Stimulated activated CD8-positive, alpha-beta memory T cell treated with anti-CD3 and anti-CD28 coated beads, Interleukin-7, amount 100 ng/mL, for 1 hour (primary cell): ENCODE results near the gene SHROOM3.

Source experiments
- DNase-seq, 2 donors: peaks; one replicate each; pipeline ENCODE4 v3.0.0-alpha.2; 2020; ENCODE audit warnings: low read depth in 2 of 2

Gene SHROOM3

GRCh38 chr4:76821641-76822040 lies 386.6 kb downstream of the SHROOM3 start:
- no peak for DNase-seq

- DNase-seq: no peak
These were observed 387.3 kb downstream of the SHROOM3 start for GRCh38 chr4:76822303-76822702.

GRCh38 chr4:76823495-76823894 lies 388.5 kb downstream of the SHROOM3 start:
- no peak for DNase-seq

GRCh38 chr4:76830612-76830963 lies 395.6 kb downstream of the SHROOM3 start:
- DNase-seq: no peak

GRCh38 chr4:76830964-76831703 lies 396.1 kb downstream of the SHROOM3 start:
- DNase-seq: no peak

GRCh38 chr4:76831711-76832373 lies 396.8 kb downstream of the SHROOM3 start:
- no peak for DNase-seq
